Ammon's horn (tissue), 1 donor: ENCODE data around the gene OR10H5.
"Not testable (repeated sequence)": the region's sequence is repeated elsewhere in the genome, so short reads cannot be mapped to it uniquely, and the experiment has no call there.

Experiments used
- DNase-seq: peaks from one replicate; pipeline ENCODE4 v3.0.0-alpha.2; 2016; ENCODE audit warnings: low spot score

Gene OR10H5

GRCh38 chr19:15787611-15788155 lies at the start of gene OR10H5:
Gene OR10H5, plus strand, starts transcription at chr19:15787661. Its CDS starts 6,388 bp downstream, at chr19:15794049.
- no peak for DNase-seq

GRCh38 chr19:15737722-15738121 lies 49.7 kb upstream of the OR10H5 start, which contains the start of gene OR10H3:
Gene OR10H3, plus strand, starts transcription at chr19:15737985. Its CDS starts 3,408 bp downstream, at chr19:15741393.
- DNase-seq: no peak

GRCh38 chr19:15740785-15741184 lies 46.7 kb upstream of the OR10H5 start:
- DNase-seq: no peak

- DNase-seq: no peak
Measured at GRCh38 chr19:15748239-15748638, 39.2 kb upstream of the OR10H5 start.

- no peak for DNase-seq
Measured at GRCh38 chr19:15758379-15758778, 29.1 kb upstream of the OR10H5 start.

- no peak for DNase-seq
Measured at GRCh38 chr19:15759962-15760565, 27.4 kb upstream of the OR10H5 start.

GRCh38 chr19:15769586-15769985 lies 17.9 kb upstream of the OR10H5 start:
- DNase-seq: no peak

GRCh38 chr19:15774159-15774558 lies 13.3 kb upstream of the OR10H5 start:
- not testable (repeated sequence) for DNase-seq

- DNase-seq: no peak
Measured at GRCh38 chr19:15775249-15775648, 12.2 kb upstream of the OR10H5 start.

GRCh38 chr19:15776264-15776663 lies 11.2 kb upstream of the OR10H5 start:
- DNase-seq: no peak

- DNase-seq: no peak
Measured at GRCh38 chr19:15776991-15777970, 10.2 kb upstream of the OR10H5 start.

GRCh38 chr19:15779756-15780476 lies 7.5 kb upstream of the OR10H5 start:
- peak; percentile 88 for DNase-seq

- peak; percentile 9 for DNase-seq
Measured at GRCh38 chr19:15780610-15781418, 6.6 kb upstream of the OR10H5 start.

- DNase-seq: no peak
Measured at GRCh38 chr19:15781661-15782060, 5.8 kb upstream of the OR10H5 start.

- no peak for DNase-seq
Measured at GRCh38 chr19:15782211-15782610, 5.2 kb upstream of the OR10H5 start.

- peak; percentile 15 for DNase-seq
Measured at GRCh38 chr19:15782896-15783295, 4.6 kb upstream of the OR10H5 start.

- no peak for DNase-seq
Measured at GRCh38 chr19:15788594-15789270, 1.3 kb downstream of the OR10H5 start.

GRCh38 chr19:15790096-15790495 lies 2.6 kb downstream of the OR10H5 start:
- DNase-seq: peak; percentile 4

GRCh38 chr19:15794279-15794678 lies 6.8 kb downstream of the OR10H5 start:
- not testable (repeated sequence) for DNase-seq

GRCh38 chr19:15810335-15810734 lies 22.9 kb downstream of the OR10H5 start:
- peak; percentile 5 for DNase-seq

- no peak for DNase-seq
Measured at GRCh38 chr19:15811476-15811875, 24.0 kb downstream of the OR10H5 start.
